Measurements from ENCODE around the gene CXXC5.

DNA sequence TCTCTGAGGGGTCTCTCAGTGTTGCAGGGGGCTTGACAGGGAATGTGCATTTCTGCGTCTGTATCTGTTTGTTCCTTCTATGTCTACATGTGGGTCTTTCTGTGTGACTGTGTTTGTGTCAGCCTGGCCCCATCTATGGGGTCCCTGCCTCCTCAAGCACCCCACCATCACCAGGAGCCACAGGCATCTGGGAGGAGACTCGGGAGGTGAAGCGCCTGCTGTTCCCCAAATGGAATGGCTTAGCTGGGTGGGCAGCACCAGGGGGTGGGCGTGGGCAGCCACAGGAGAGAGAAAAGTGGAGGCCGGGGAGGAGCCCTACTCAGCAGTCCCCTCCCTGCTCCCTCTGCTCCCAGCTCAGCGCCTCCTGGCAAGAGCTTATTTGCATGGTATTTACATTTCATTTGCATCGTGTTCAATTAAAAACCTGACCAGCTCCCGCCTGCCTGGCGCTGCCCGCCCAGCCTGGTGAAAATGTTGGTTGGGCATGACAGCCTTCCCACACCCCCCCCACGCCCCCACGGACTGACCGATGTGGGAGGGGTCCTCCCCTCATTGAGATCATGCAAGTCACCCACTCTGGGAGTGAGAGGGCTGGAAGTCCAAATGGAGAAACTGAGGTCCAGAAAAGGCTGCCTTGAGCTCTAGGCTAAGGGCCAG is 50.5 kb downstream of the CXXC5 start:
- TF ChIP-seq POLR2A (IDR thresholded peaks at IDR 0.05; ENCODE audit: low read depth, low read length) (no peak), POLR2AphosphoS5 (IDR thresholded peaks at IDR 0.05; ENCODE audit: low read depth, low read length) (no peak), TAF1 (IDR thresholded peaks at IDR 0.05; ENCODE audit: borderline replicate concordance, low read depth, low read length) (no peak)

Data from GM12892 (cell line).